ENCODE results near the gene SH3BP1.

SH3BP1 gene

DNA sequence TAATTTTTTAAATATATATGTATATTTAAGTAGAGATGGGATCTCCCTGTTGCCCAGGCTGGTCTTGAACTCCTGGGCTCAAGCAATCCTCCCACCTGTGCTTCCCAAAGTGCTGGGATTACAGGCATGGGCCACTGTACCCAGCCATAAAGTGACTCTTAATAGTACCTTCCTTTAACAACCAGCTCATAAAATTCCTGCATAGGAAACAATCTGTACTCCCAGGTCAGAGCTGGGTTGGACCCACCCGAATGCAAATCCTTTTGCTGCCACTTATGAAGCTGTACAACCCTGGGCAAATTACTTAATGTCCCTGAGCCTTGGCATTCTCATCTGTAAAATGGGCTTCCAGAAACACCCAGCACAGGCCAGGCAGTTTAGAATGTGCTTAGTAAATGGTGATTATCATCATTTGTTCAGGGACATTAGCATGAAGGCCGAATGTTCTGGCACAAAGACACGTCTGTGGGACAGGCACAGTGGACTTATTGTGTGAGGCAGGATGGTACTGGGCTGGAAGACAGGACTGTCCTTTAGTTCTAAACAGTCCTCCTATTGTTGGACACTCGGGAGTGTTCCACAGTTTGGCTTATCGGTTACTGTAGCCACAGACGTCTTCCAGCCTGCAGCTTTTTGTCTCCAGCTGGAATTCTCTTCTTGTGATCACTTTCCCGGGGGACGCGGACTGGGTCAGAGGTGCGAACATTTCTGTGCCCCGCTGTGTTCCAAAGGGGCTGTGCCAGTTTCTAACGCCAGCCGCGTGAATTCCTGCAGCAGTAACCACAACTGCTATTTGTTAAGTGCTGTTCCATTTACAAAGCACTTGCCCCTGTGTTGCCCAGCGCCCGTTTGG lies 25.0 kb downstream of the SH3BP1 start:
- TF ChIP-seq, protein P1, sequence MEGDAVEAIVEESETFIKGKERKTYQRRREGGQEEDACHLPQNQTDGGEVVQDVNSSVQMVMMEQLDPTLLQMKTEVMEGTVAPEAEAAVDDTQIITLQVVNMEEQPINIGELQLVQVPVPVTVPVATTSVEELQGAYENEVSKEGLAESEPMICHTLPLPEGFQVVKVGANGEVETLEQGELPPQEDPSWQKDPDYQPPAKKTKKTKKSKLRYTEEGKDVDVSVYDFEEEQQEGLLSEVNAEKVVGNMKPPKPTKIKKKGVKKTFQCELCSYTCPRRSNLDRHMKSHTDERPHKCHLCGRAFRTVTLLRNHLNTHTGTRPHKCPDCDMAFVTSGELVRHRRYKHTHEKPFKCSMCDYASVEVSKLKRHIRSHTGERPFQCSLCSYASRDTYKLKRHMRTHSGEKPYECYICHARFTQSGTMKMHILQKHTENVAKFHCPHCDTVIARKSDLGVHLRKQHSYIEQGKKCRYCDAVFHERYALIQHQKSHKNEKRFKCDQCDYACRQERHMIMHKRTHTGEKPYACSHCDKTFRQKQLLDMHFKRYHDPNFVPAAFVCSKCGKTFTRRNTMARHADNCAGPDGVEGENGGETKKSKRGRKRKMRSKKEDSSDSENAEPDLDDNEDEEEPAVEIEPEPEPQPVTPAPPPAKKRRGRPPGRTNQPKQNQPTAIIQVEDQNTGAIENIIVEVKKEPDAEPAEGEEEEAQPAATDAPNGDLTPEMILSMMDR (IDR thresholded peaks at IDR 0.05) = no peak
- no peak overlapping the region for H3K27ac ChIP-seq
- H3K4me1 ChIP-seq (ENCODE audit: control insufficient read depth in 1 of 2, insufficient read depth in 1 of 2, low read depth in 1 of 2, low read length in 1 of 2) = peaks cover 4% of the 10 kb centered on the region in 2 experiments
- peaks cover 5% of the 10 kb centered on the region for H3K36me3 ChIP-seq
- no peaks in the 10 kb centered on the region for H3K9me3 ChIP-seq
- no peaks in the 10 kb centered on the region for H3K27me3 ChIP-seq
- H3K4me3 ChIP-seq (ENCODE audit: low read depth in 1 of 2, low read length in 1 of 2) = no peak overlapping the region

DNA sequence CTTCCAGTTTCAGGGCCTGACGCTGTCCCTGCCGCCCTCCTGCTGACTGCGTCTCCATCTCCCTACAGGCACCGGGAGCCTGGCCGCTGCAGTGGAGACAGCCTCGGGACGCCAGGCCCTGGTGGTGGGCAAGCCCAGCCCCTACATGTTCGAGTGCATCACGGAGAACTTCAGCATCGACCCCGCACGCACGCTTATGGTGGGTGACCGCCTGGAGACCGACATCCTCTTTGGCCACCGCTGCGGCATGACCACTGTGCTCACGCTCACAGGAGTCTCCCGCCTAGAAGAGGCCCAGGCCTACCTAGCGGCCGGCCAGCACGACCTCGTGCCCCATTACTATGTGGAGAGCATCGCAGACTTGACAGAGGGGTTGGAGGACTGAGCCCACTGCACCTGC lies 26.0 kb downstream of the SH3BP1 start:
- Histone ChIP-seq H3K9me3 (no peaks in the 10 kb centered on the region), H3K27me3 (no peaks in the 10 kb centered on the region), H3K27ac (no peak overlapping the region), H3K4me3 (ENCODE audit: low read depth in 1 of 2, low read length in 1 of 2) (no peak overlapping the region), H3K4me1 (ENCODE audit: control insufficient read depth in 1 of 2, insufficient read depth in 1 of 2, low read depth in 1 of 2, low read length in 1 of 2) (no peaks in the 10 kb centered on the region), H3K36me3 (peaks cover 5% of the 10 kb centered on the region)
- TF ChIP-seq, protein P1 (IDR thresholded peaks at IDR 0.05) = no peak

DNA sequence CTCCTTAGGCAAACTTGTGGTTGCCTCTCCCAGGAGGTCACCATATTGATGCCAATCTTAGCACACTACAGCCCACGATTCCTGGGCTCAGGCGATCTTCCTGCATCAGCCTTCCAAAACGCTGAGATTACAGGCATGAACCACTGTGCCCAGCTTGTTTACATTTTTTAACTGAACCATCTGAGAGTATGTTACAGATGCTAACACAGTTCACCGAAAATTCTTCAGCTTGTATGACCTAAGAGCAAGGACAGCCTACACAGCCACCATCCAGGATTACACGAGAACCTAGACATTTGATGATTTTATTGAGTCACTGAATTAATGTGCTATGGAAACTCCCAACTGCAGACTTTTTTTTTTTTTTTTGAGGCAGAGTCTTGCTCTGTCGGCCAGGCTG lies 30.1 kb downstream of the SH3BP1 start:
- H3K27ac ChIP-seq = no peak overlapping the region
- no peak overlapping the region for H3K4me3 ChIP-seq (ENCODE audit: low read depth in 1 of 2, low read length in 1 of 2)
- H3K4me1 ChIP-seq (ENCODE audit: control insufficient read depth in 1 of 2, insufficient read depth in 1 of 2, low read depth in 1 of 2, low read length in 1 of 2) = peaks cover 16 to 24% of the 10 kb centered on the region in 2 experiments
- peaks cover 17% of the 10 kb centered on the region for H3K27me3 ChIP-seq
- TF ChIP-seq, protein P1 (IDR thresholded peaks at IDR 0.05) = no peak
- H3K36me3 ChIP-seq = peaks cover 5% of the 10 kb centered on the region
- no peaks in the 10 kb centered on the region for H3K9me3 ChIP-seq

DNA sequence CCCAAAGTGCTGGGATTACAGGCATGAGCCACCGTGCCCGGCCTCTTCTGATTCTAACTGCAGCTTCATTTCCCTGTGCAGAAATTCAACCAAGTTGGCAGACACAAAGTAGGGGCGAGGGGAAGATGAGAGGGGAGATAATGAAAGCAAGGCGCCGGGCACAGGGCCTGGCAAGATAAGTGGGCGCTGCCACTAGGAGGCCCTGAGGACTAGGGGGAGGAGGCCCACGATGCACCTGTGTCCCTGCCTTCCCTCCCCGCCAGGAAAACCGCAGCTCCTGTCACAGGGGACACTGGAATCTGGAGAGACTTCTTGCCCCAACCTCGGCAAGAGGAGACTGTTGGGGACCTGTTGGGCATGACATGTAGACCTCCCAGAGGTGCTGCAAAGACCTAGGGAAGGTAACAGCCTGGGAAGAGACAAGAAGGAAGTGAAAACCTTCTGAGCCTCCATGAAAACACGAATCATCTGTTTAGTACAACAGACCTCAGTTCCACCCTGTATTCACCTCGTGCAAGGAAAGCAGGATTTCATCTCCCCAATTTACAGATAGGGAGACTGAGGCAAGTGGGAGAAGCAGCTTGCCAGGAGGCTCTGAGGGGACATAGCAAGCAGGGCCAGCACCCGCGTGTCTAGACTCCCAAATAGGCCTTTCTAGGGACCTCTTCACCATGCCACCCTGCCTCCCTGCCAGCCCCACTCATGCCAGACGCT lies 32.9 kb downstream of the SH3BP1 start:
- Histone ChIP-seq H3K4me1 (ENCODE audit: control insufficient read depth in 1 of 2, insufficient read depth in 1 of 2, low read depth in 1 of 2, low read length in 1 of 2) (peaks cover 37 to 52% of the 10 kb centered on the region in 2 experiments), H3K9me3 (no peaks in the 10 kb centered on the region), H3K4me3 (ENCODE audit: low read depth in 1 of 2, low read length in 1 of 2) (no peak overlapping the region), H3K36me3 (no peaks in the 10 kb centered on the region), H3K27me3 (peaks cover 17% of the 10 kb centered on the region), H3K27ac (no peak overlapping the region)
- TF ChIP-seq, protein P1 (IDR thresholded peaks at IDR 0.05) = no peak

DNA sequence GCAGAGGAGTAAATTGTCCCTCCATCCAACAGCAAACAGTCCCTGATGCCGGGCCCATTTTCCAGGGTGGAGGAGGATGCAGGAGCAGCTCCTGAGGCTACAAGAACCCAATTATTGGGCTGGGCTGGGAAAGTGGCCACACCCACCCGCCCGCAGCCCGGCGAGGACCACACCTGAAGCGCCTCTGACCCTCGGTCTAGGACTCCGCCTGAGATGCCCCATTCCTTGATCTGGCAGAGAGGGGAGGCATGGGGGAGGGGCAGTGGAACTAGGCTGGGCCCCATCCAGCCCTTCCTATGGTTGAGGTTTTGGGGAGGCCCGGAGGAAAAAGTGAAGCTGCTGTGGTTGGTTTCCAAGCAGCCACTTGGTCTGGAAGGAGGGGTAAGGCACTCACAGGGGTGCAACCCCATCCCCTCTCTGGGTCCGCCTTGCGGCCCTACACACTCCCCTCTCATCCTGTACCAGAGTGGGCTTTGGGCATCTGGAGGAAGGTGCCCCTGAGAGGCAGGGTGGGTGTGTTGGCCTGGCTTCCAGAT lies 33.5 kb downstream of the SH3BP1 start:
- Histone ChIP-seq H3K27ac (no peak overlapping the region), H3K36me3 (no peaks in the 10 kb centered on the region), H3K4me3 (ENCODE audit: low read depth in 1 of 2, low read length in 1 of 2) (no peak overlapping the region), H3K4me1 (ENCODE audit: control insufficient read depth in 1 of 2, insufficient read depth in 1 of 2, low read depth in 1 of 2, low read length in 1 of 2) (peaks cover 39 to 58% of the 10 kb centered on the region in 2 experiments), H3K9me3 (no peaks in the 10 kb centered on the region), H3K27me3 (peaks cover 17% of the 10 kb centered on the region)
- TF ChIP-seq, protein P1 (IDR thresholded peaks at IDR 0.05) = no peak
